AG04449 (cell line): ENCODE measurements around the gene RNF220.

Source experiments
- CTCF ChIA-PET: fragments of 350-600 bp; formaldehyde crosslinking; extraction: SDS; loops from one replicate; lab custom pipeline; 2021; ENCODE audit warnings: antibody characterized with exemption; lab: Yijun Ruan, JAX
- POLR2A ChIA-PET: fragments of 400-600, 350-600 bp; formaldehyde crosslinking; extraction: SDS; loops from one replicate; lab custom pipeline; 2020; ENCODE audit warnings: antibody characterized with exemption, inconsistent platforms; lab: Yijun Ruan, JAX
- DNase-seq: peaks from one replicate; pipeline ENCODE4 v3.0.0-alpha.2; 2010; ENCODE audit warnings: low read depth, low spot score
- H3K4me3 ChIP-seq: 2 replicates; pipeline ENCODE4 v1.5.1; 2011; ENCODE audit warnings: low read depth, mild to moderate bottlenecking, control low read depth, low read length
- CTCF ChIP-seq: IDR thresholded peaks from one replicate; pipeline ENCODE4 v1.5.1; 2011; ENCODE audit warnings: mild to moderate bottlenecking, moderate library complexity, low read length, control low read depth, inconsistent platforms; ENCODE audit not compliant: insufficient read depth; ENCODE audit errors: missing control alignments

The RNF220 gene

GRCh38 chr1:44645476-44646244, 240.6 kb downstream of the RNF220 start:
- POLR2A ChIA-PET: interaction anchor here (1.5 kb wide), 1 partner anchor 17 kb away, joined by 4 read pairs; no protein-coding TSS in a partner anchor
- no peak overlapping the region for H3K4me3 ChIP-seq
- no peak for TF ChIP-seq CTCF
- CTCF ChIA-PET: interaction anchor here (13.0 kb wide), 1 partner anchor 40 kb away, joined by 462 read pairs; no protein-coding TSS in a partner anchor
- no peak for DNase-seq

- ChIA-PET POLR2A (interaction anchor here (0.9 to 1.5 kb wide), 3 partner anchors 15 to 29 kb away, joined by 3 to 4 read pairs (median 4); no protein-coding TSS in a partner anchor), CTCF (interaction anchor here (1.0 to 13.0 kb wide), 8 partner anchors 8 to 429 kb away, joined by 4 to 462 read pairs (median 8); no protein-coding TSS in a partner anchor)
- no peak for DNase-seq
- no peak for TF ChIP-seq CTCF
- no peak overlapping the region for H3K4me3 ChIP-seq
These were observed 241.4 kb downstream of the RNF220 start for GRCh38 chr1:44646261-44647110.

GRCh38 chr1:44647896-44648295, 242.8 kb downstream of the RNF220 start:
- H3K4me3 ChIP-seq: no peak overlapping the region
- DNase-seq: no peak
- POLR2A ChIA-PET: no interaction called here
- CTCF ChIA-PET: interaction anchor here (0.9 to 13.0 kb wide), 11 partner anchors 8 to 430 kb away, joined by 4 to 462 read pairs (median 5); no protein-coding TSS in a partner anchor
- TF ChIP-seq CTCF: no peak

GRCh38 chr1:44648529-44649250, 243.6 kb downstream of the RNF220 start:
- ChIA-PET CTCF (interaction anchor here (1.0 to 13.0 kb wide), 8 partner anchors 8 to 331 kb away, joined by 3 to 462 read pairs (median 5); no protein-coding TSS in a partner anchor), POLR2A (no interaction called here)
- no peak for DNase-seq
- H3K4me3 ChIP-seq: no peak overlapping the region
- TF ChIP-seq CTCF: no peak

- no peak for DNase-seq
- H3K4me3 ChIP-seq: no peak overlapping the region
- CTCF ChIA-PET: interaction anchor here (4.0 to 13.0 kb wide), 4 partner anchors 13 to 271 kb away, joined by 67 to 462 read pairs (median 174); no protein-coding TSS in a partner anchor
- POLR2A ChIA-PET: no interaction called here
- TF ChIP-seq CTCF: no peak
These were observed 244.7 kb downstream of the RNF220 start for GRCh38 chr1:44649788-44650158.
